ENCODE measurements around the gene FAM72A.
"Not testable (repeated sequence)": the region's sequence is repeated elsewhere in the genome, so short reads cannot be mapped to it uniquely, and the experiment has no call there.

Gene FAM72A

GRCh38 chr1:206219514-206220331, 17.1 kb upstream of the FAM72A start:
- H2BK120ac ChIP-seq (ENCODE audit: low read depth, low read length); H3K9ac ChIP-seq (ENCODE audit: low read depth, low read length, poor library complexity); H3K36me3 ChIP-seq (replicated peaks in 1 of 2; ENCODE audit: control insufficient read depth in 2 of 2, insufficient read depth in 2 of 2, low read length in 2 of 2); H3K4me2 ChIP-seq (ENCODE audit: insufficient read depth, low read length, poor library complexity, severe bottlenecking); H4K91ac ChIP-seq (ENCODE audit: low read depth, low read length, poor library complexity); H3K14ac ChIP-seq (ENCODE audit: low read length); H3K23ac ChIP-seq (ENCODE audit: low read depth, low read length, poor library complexity); H2BK12ac ChIP-seq (ENCODE audit: low read length); H2BK5ac ChIP-seq (ENCODE audit: low read length); H3K9me3 ChIP-seq (replicated peaks in 1 of 2; ENCODE audit: control insufficient read depth in 2 of 2, insufficient read depth in 1 of 2, low read depth in 1 of 2, low read length in 2 of 2); H2AK5ac ChIP-seq (ENCODE audit: low read depth, low read length); H4K8ac ChIP-seq (ENCODE audit: low read depth, low read length); H3K4ac ChIP-seq (ENCODE audit: low read length); H3K79me1 ChIP-seq (ENCODE audit: low read depth, low read length); H3K18ac ChIP-seq (ENCODE audit: low read length); H3K27ac ChIP-seq (replicated peaks; ENCODE audit: low read length); H3K4me3 ChIP-seq (ENCODE audit: low read length in 2 of 2); H2BK15ac ChIP-seq (ENCODE audit: low read length); DNase-seq (ENCODE audit: low spot score); H2AFZ ChIP-seq (ENCODE audit: low read length); H3K27me3 ChIP-seq (ENCODE audit: control insufficient read depth in 3 of 3, insufficient read depth in 3 of 3, low read depth in 1 of 3, low read length in 3 of 3); H3K4me1 ChIP-seq (ENCODE audit: control insufficient read depth in 2 of 2, insufficient read depth in 1 of 2, low read depth in 1 of 2, low read length in 2 of 2): not testable (repeated sequence)
- WGBS, 2 donors (ENCODE audit: extremely low coverage in 2 of 2, insufficient read length in 2 of 2, insufficient replicate concordance in 1 of 2): no CpG with 5 or more reads among the region's 13 CpGs

- not testable (repeated sequence) for DNase-seq (ENCODE audit: low spot score); H3K36me3 ChIP-seq (replicated peaks in 1 of 2; ENCODE audit: control insufficient read depth in 2 of 2, insufficient read depth in 2 of 2, low read length in 2 of 2); H2BK15ac ChIP-seq (ENCODE audit: low read length); H2AK5ac ChIP-seq (ENCODE audit: low read depth, low read length); H3K27ac ChIP-seq (replicated peaks; ENCODE audit: low read length); H3K4me2 ChIP-seq (ENCODE audit: insufficient read depth, low read length, poor library complexity, severe bottlenecking); H3K27me3 ChIP-seq (ENCODE audit: control insufficient read depth in 3 of 3, insufficient read depth in 3 of 3, low read depth in 1 of 3, low read length in 3 of 3); H3K4ac ChIP-seq (ENCODE audit: low read length); H2BK120ac ChIP-seq (ENCODE audit: low read depth, low read length); H3K9ac ChIP-seq (ENCODE audit: low read depth, low read length, poor library complexity); H2BK12ac ChIP-seq (ENCODE audit: low read length); H2BK5ac ChIP-seq (ENCODE audit: low read length); H3K23ac ChIP-seq (ENCODE audit: low read depth, low read length, poor library complexity); H3K9me3 ChIP-seq (replicated peaks in 1 of 2; ENCODE audit: control insufficient read depth in 2 of 2, insufficient read depth in 1 of 2, low read depth in 1 of 2, low read length in 2 of 2); H4K91ac ChIP-seq (ENCODE audit: low read depth, low read length, poor library complexity); H3K4me3 ChIP-seq (ENCODE audit: low read length in 2 of 2); H3K4me1 ChIP-seq (ENCODE audit: control insufficient read depth in 2 of 2, insufficient read depth in 1 of 2, low read depth in 1 of 2, low read length in 2 of 2); H3K14ac ChIP-seq (ENCODE audit: low read length); H2AFZ ChIP-seq (ENCODE audit: low read length); H3K79me1 ChIP-seq (ENCODE audit: low read depth, low read length); H4K8ac ChIP-seq (ENCODE audit: low read depth, low read length); H3K18ac ChIP-seq (ENCODE audit: low read length)
- WGBS, 2 donors (ENCODE audit: extremely low coverage in 2 of 2, insufficient read length in 2 of 2, insufficient replicate concordance in 1 of 2): no CpG with 5 or more reads among the region's 2 CpGs
Measured at GRCh38 chr1:206218765-206219164, 16.1 kb upstream of the FAM72A start.

GRCh38 chr1:206218285-206218684, 15.6 kb upstream of the FAM72A start:
- H3K14ac ChIP-seq (ENCODE audit: low read length); H4K91ac ChIP-seq (ENCODE audit: low read depth, low read length, poor library complexity); H2BK120ac ChIP-seq (ENCODE audit: low read depth, low read length); H2BK15ac ChIP-seq (ENCODE audit: low read length); H3K4ac ChIP-seq (ENCODE audit: low read length); H3K27me3 ChIP-seq (ENCODE audit: control insufficient read depth in 3 of 3, insufficient read depth in 3 of 3, low read depth in 1 of 3, low read length in 3 of 3); H3K23ac ChIP-seq (ENCODE audit: low read depth, low read length, poor library complexity); H2BK5ac ChIP-seq (ENCODE audit: low read length); H3K27ac ChIP-seq (replicated peaks; ENCODE audit: low read length); H3K36me3 ChIP-seq (replicated peaks in 1 of 2; ENCODE audit: control insufficient read depth in 2 of 2, insufficient read depth in 2 of 2, low read length in 2 of 2); H3K79me1 ChIP-seq (ENCODE audit: low read depth, low read length); H3K4me3 ChIP-seq (ENCODE audit: low read length in 2 of 2); H2AFZ ChIP-seq (ENCODE audit: low read length); H3K9ac ChIP-seq (ENCODE audit: low read depth, low read length, poor library complexity); DNase-seq (ENCODE audit: low spot score); H3K9me3 ChIP-seq (replicated peaks in 1 of 2; ENCODE audit: control insufficient read depth in 2 of 2, insufficient read depth in 1 of 2, low read depth in 1 of 2, low read length in 2 of 2); H4K8ac ChIP-seq (ENCODE audit: low read depth, low read length); H2BK12ac ChIP-seq (ENCODE audit: low read length); H3K4me2 ChIP-seq (ENCODE audit: insufficient read depth, low read length, poor library complexity, severe bottlenecking); H3K18ac ChIP-seq (ENCODE audit: low read length); H2AK5ac ChIP-seq (ENCODE audit: low read depth, low read length); H3K4me1 ChIP-seq (ENCODE audit: control insufficient read depth in 2 of 2, insufficient read depth in 1 of 2, low read depth in 1 of 2, low read length in 2 of 2): not testable (repeated sequence)
- no CpG with 5 or more reads among the region's 3 CpGs for WGBS, 2 donors (ENCODE audit: extremely low coverage in 2 of 2, insufficient read length in 2 of 2, insufficient replicate concordance in 1 of 2)

- H3K18ac ChIP-seq (ENCODE audit: low read length); H3K36me3 ChIP-seq (replicated peaks in 1 of 2; ENCODE audit: control insufficient read depth in 2 of 2, insufficient read depth in 2 of 2, low read length in 2 of 2); H2BK15ac ChIP-seq (ENCODE audit: low read length); H4K8ac ChIP-seq (ENCODE audit: low read depth, low read length); H2AK5ac ChIP-seq (ENCODE audit: low read depth, low read length); H3K23ac ChIP-seq (ENCODE audit: low read depth, low read length, poor library complexity); H2BK120ac ChIP-seq (ENCODE audit: low read depth, low read length); H2BK12ac ChIP-seq (ENCODE audit: low read length); H2BK5ac ChIP-seq (ENCODE audit: low read length); H3K4me1 ChIP-seq (ENCODE audit: control insufficient read depth in 2 of 2, insufficient read depth in 1 of 2, low read depth in 1 of 2, low read length in 2 of 2); H3K14ac ChIP-seq (ENCODE audit: low read length); DNase-seq (ENCODE audit: low spot score); H3K79me1 ChIP-seq (ENCODE audit: low read depth, low read length); H2AFZ ChIP-seq (ENCODE audit: low read length); H3K9me3 ChIP-seq (replicated peaks in 1 of 2; ENCODE audit: control insufficient read depth in 2 of 2, insufficient read depth in 1 of 2, low read depth in 1 of 2, low read length in 2 of 2); H3K9ac ChIP-seq (ENCODE audit: low read depth, low read length, poor library complexity); H3K4me2 ChIP-seq (ENCODE audit: insufficient read depth, low read length, poor library complexity, severe bottlenecking); H4K91ac ChIP-seq (ENCODE audit: low read depth, low read length, poor library complexity); H3K4ac ChIP-seq (ENCODE audit: low read length); H3K27me3 ChIP-seq (ENCODE audit: control insufficient read depth in 3 of 3, insufficient read depth in 3 of 3, low read depth in 1 of 3, low read length in 3 of 3); H3K27ac ChIP-seq (replicated peaks; ENCODE audit: low read length); H3K4me3 ChIP-seq (ENCODE audit: low read length in 2 of 2): not testable (repeated sequence)
- no CpG with 5 or more reads among the region's 7 CpGs for WGBS, 2 donors (ENCODE audit: extremely low coverage in 2 of 2, insufficient read length in 2 of 2, insufficient replicate concordance in 1 of 2)
Measured at GRCh38 chr1:206215600-206216392, 13.2 kb upstream of the FAM72A start.
